Prostate gland (tissue), 2 donors: ENCODE measurements around the gene BTNL2. TPM values are rescaled to one million over a fixed set of nuclear protein-coding genes. Genes with fewer than 3 reads are reported as not detected.

ENCODE experiments used
- DNase-seq: peaks from one replicate; pipeline ENCODE4 v3.0.0-alpha.2; 2019; ENCODE audit warnings: low spot score
- H3K27ac ChIP-seq, 2 donors: fragments of 200-600 bp; sonication (generic); 2 replicates each; pipeline ENCODE4 v1.5.1; 2017 to 2019
- H3K27me3 ChIP-seq: fragments of 200-600 bp; sonication (generic); replicated peaks from 2 replicates; pipeline ENCODE4 v1.5.1; 2019; ENCODE audit not compliant: insufficient read depth
- H3K36me3 ChIP-seq, 2 donors: fragments of 200-600 bp; sonication (generic); 1 replicate in 1 of 2; 2 replicates in 1 of 2; pipeline versions ENCODE4 v1.5.1 to v1.8.1; 2017 to 2019
- H3K4me1 ChIP-seq: fragments of 200-600 bp; sonication (generic); replicated peaks from 2 replicates; pipeline ENCODE4 v1.5.1; 2019
- H3K4me3 ChIP-seq, 2 donors: fragments of 200-600 bp; sonication (generic); 2 replicates each; pipeline ENCODE4 v1.5.1; 2017 to 2019
- H3K9me3 ChIP-seq: fragments of 200-600 bp; sonication (generic); 2 replicates; pipeline ENCODE4 v1.5.1; 2017
- CTCF ChIP-seq, 4 experiments: fragments of 200-600 bp in 2 of 4; fragments of 450-650 bp in 2 of 4; sonication (generic) in 2 of 4; IDR thresholded peaks; 1 replicate in 3 of 4; 2 replicates in 1 of 4; pipeline ENCODE4 v1.5.1; 2016 to 2019; ENCODE audit warnings: antibody characterized with exemption in 4 of 4, mild to moderate bottlenecking in 2 of 4, moderate library complexity in 2 of 4
- POLR2A ChIP-seq: fragments of 450-650 bp; IDR thresholded peaks from one replicate; pipeline ENCODE4 v1.6.1; 2016; ENCODE audit warnings: antibody characterized with exemption, mild to moderate bottlenecking
- POLR2AphosphoS5 ChIP-seq: sonication (generic); formaldehyde crosslinking; IDR thresholded peaks from one replicate; pipeline ENCODE4 v1.6.1; 2017; ENCODE audit warnings: antibody characterized with exemption
- WGBS: methylation state at CpG from one replicate; pipeline ENCODE4 v1.1.5; 2018; 5-methylcytosine and 5-hydroxymethylcytosine counted together
- intact Hi-C: fragments of 100-400 bp; cut with DNase I; formaldehyde crosslinking; loops from one replicate; pipeline ENCODE4 v1.14.2; 2022
- total RNA-seq, 2 donors: library from RNA; depleted of rRNA; stranded (reverse); fragments of >200 nt; gene quantifications; one replicate each; pipeline ENCODE4 v1.1.0, GENCODE V29; 2016

BTNL2 gene
- total RNA-seq, 2 donors from 2014 or later = not detected

GRCh38 chr6:32411566-32412327 lies 4.8 kb upstream of the BTNL2 start:
- no peak overlapping the region for H3K27ac ChIP-seq
- intact Hi-C loops = loop anchor here (5.0 to 10.0 kb wide), 4 partner anchors 164 to 453 kb away; no protein-coding TSS in a partner anchor
- no peak for DNase-seq
- H3K4me3 ChIP-seq = no peak overlapping the region
- H3K4me1 ChIP-seq = no peaks in the 10 kb centered on the region
- H3K9me3 ChIP-seq = no peaks in the 10 kb centered on the region
- H3K27me3 ChIP-seq = no peaks in the 10 kb centered on the region
- 64% methylated on average over 9 of the region's 9 CpGs for WGBS
- TF ChIP-seq CTCF (IDR thresholded peaks at IDR 0.05) = no peak
- no peak for TF ChIP-seq POLR2AphosphoS5
- no peak for TF ChIP-seq POLR2A
- H3K36me3 ChIP-seq = no peaks in the 10 kb centered on the region

GRCh38 chr6:32410906-32411305 lies 3.9 kb upstream of the BTNL2 start:
- Histone ChIP-seq H3K27ac (no peak overlapping the region), H3K9me3 (no peaks in the 10 kb centered on the region), H3K4me3 (no peak overlapping the region), H3K4me1 (no peaks in the 10 kb centered on the region), H3K27me3 (no peaks in the 10 kb centered on the region), H3K36me3 (no peaks in the 10 kb centered on the region)
- DNase-seq = no peak
- TF ChIP-seq CTCF (IDR thresholded peaks at IDR 0.05) (no peak), POLR2A (no peak)
- 53% methylated on average over 5 of the region's 5 CpGs for WGBS
- intact Hi-C loops = loop anchor here (5.0 to 10.0 kb wide), 4 partner anchors 164 to 454 kb away; no protein-coding TSS in a partner anchor

- H3K27ac ChIP-seq = no peak overlapping the region
- H3K36me3 ChIP-seq = no peaks in the 10 kb centered on the region
- intact Hi-C loops = no loop called here
- WGBS = 80% methylated on average over 9 of the region's 9 CpGs
- TF ChIP-seq POLR2AphosphoS5 (no peak), POLR2A (no peak), CTCF (IDR thresholded peaks at IDR 0.05) (no peak)
- H3K9me3 ChIP-seq = no peaks in the 10 kb centered on the region
- no peaks in the 10 kb centered on the region for H3K4me1 ChIP-seq
- no peaks in the 10 kb centered on the region for H3K27me3 ChIP-seq
- DNase-seq = no peak
- no peak overlapping the region for H3K4me3 ChIP-seq
These were observed 784 bp downstream of the BTNL2 start for GRCh38 chr6:32406197-32406596.

- intact Hi-C loops = no loop called here
- 19% methylated on average over 1 of the region's 1 CpG for WGBS
- Histone ChIP-seq H3K4me3 (no peak overlapping the region), H3K36me3 (no peaks in the 10 kb centered on the region), H3K9me3 (no peaks in the 10 kb centered on the region), H3K27me3 (no peaks in the 10 kb centered on the region), H3K4me1 (no peaks in the 10 kb centered on the region), H3K27ac (no peak overlapping the region)
- no peak for TF ChIP-seq POLR2AphosphoS5
- no peak for TF ChIP-seq POLR2A
- no peak for DNase-seq
These were observed 1.3 kb downstream of the BTNL2 start for GRCh38 chr6:32405656-32406055.

- H3K4me1 ChIP-seq = no peaks in the 10 kb centered on the region
- WGBS = 49% methylated on average over 8 of the region's 8 CpGs
These were observed 4.2 kb downstream of the BTNL2 start for GRCh38 chr6:32402812-32403211.

More at GRCh38 chr6:32402812-32403211, 4.2 kb downstream of the BTNL2 start:
- H3K4me3 ChIP-seq = no peak overlapping the region
- H3K9me3 ChIP-seq = no peaks in the 10 kb centered on the region
- no peak for DNase-seq
- H3K36me3 ChIP-seq = no peaks in the 10 kb centered on the region
- intact Hi-C loops = no loop called here
- no peaks in the 10 kb centered on the region for H3K27me3 ChIP-seq
- no peak for TF ChIP-seq POLR2AphosphoS5
- no peak for TF ChIP-seq CTCF (IDR thresholded peaks at IDR 0.05)
- no peak for TF ChIP-seq POLR2A
- no peak overlapping the region for H3K27ac ChIP-seq
